ENCODE measurements around the gene GDPD5.

GDPD5 gene

GRCh38 chr11:75463106-75463774 is 62.5 kb downstream of the GDPD5 start:
- no peak overlapping the region for H3K9ac ChIP-seq (ENCODE audit: low read length)
- no peaks in the 10 kb centered on the region for H3K79me1 ChIP-seq (replicated peaks; ENCODE audit: low read length, poor library complexity, severe bottlenecking)
- no peak overlapping the region for H3K23ac ChIP-seq (ENCODE audit: low read length in 2 of 2)
- H2AK5ac ChIP-seq (ENCODE audit: low read length, severe bottlenecking), result no peak overlapping the region
- H2BK12ac ChIP-seq (ENCODE audit: low read length in 2 of 2), result no peak overlapping the region
- H2BK5ac ChIP-seq (ENCODE audit: low read depth, low read length, poor library complexity, severe bottlenecking), result no peak overlapping the region
- no peaks in the 10 kb centered on the region for H3K27me3 ChIP-seq (ENCODE audit: control insufficient read depth in 1 of 2, insufficient read depth in 1 of 2, low read length in 2 of 2)
- H3K4ac ChIP-seq (ENCODE audit: low read depth in 1 of 2, low read length in 2 of 2), result no peak overlapping the region
- no peak overlapping the region for H3K27ac ChIP-seq (ENCODE audit: low read length, poor library complexity, severe bottlenecking)
- DNase-seq, result no peak
- no peak overlapping the region for H2AFZ ChIP-seq (ENCODE audit: low read depth, low read length)
- H3K9me3 ChIP-seq (ENCODE audit: control insufficient read depth, low read length), result no peaks in the 10 kb centered on the region
- no peak overlapping the region for H2BK15ac ChIP-seq (ENCODE audit: low read depth, poor library complexity, severe bottlenecking)
- H3K18ac ChIP-seq (ENCODE audit: low read depth in 1 of 2, low read length in 2 of 2), result no peak overlapping the region
- H4K91ac ChIP-seq (ENCODE audit: low read length), result no peak overlapping the region
- 62% methylated on average over 10 of the region's 11 CpGs for WGBS
- peaks cover 28% of the 10 kb centered on the region for H3K4me1 ChIP-seq (ENCODE audit: control insufficient read depth, insufficient read depth, low read depth, low read length)
- no peak overlapping the region for H3K4me3 ChIP-seq (ENCODE audit: insufficient read depth in 1 of 2, low read depth in 1 of 2, low read length in 2 of 2)
- no peak overlapping the region for H3K4me2 ChIP-seq (ENCODE audit: low read length, poor library complexity, severe bottlenecking)
- no peak overlapping the region for H4K8ac ChIP-seq (ENCODE audit: low read length)
- H2BK120ac ChIP-seq (ENCODE audit: low read depth, low read length), result no peak overlapping the region
- no peak overlapping the region for H3K14ac ChIP-seq (ENCODE audit: low read length in 2 of 2)
- no peaks in the 10 kb centered on the region for H3K36me3 ChIP-seq (ENCODE audit: control insufficient read depth in 1 of 2, insufficient read depth in 2 of 2, low read depth in 1 of 2, low read length in 2 of 2)

- H3K4ac ChIP-seq (ENCODE audit: low read depth in 1 of 2, low read length in 2 of 2), result no peak overlapping the region
- H3K36me3 ChIP-seq (ENCODE audit: control insufficient read depth in 1 of 2, insufficient read depth in 2 of 2, low read depth in 1 of 2, low read length in 2 of 2), result no peaks in the 10 kb centered on the region
- no peak overlapping the region for H4K8ac ChIP-seq (ENCODE audit: low read length)
- no peak overlapping the region for H2BK15ac ChIP-seq (ENCODE audit: low read depth, poor library complexity, severe bottlenecking)
- no peaks in the 10 kb centered on the region for H3K79me1 ChIP-seq (replicated peaks; ENCODE audit: low read length, poor library complexity, severe bottlenecking)
- no peak overlapping the region for H3K4me3 ChIP-seq (ENCODE audit: insufficient read depth in 1 of 2, low read depth in 1 of 2, low read length in 2 of 2)
- H3K14ac ChIP-seq (ENCODE audit: low read length in 2 of 2), result no peak overlapping the region
- peaks cover 26% of the 10 kb centered on the region for H3K4me1 ChIP-seq (ENCODE audit: control insufficient read depth, insufficient read depth, low read depth, low read length)
- H3K9ac ChIP-seq (ENCODE audit: low read length), result no peak overlapping the region
- H3K23ac ChIP-seq (ENCODE audit: low read length in 2 of 2), result no peak overlapping the region
- H2AFZ ChIP-seq (ENCODE audit: low read depth, low read length), result no peak overlapping the region
- no peaks in the 10 kb centered on the region for H3K9me3 ChIP-seq (ENCODE audit: control insufficient read depth, low read length)
- no peak for DNase-seq
- 75% methylated on average over 5 of the region's 5 CpGs for WGBS
- H3K27me3 ChIP-seq (ENCODE audit: control insufficient read depth in 1 of 2, insufficient read depth in 1 of 2, low read length in 2 of 2), result no peaks in the 10 kb centered on the region
- H2BK5ac ChIP-seq (ENCODE audit: low read depth, low read length, poor library complexity, severe bottlenecking), result no peak overlapping the region
- H4K91ac ChIP-seq (ENCODE audit: low read length), result no peak overlapping the region
- H2AK5ac ChIP-seq (ENCODE audit: low read length, severe bottlenecking), result no peak overlapping the region
- H2BK12ac ChIP-seq (ENCODE audit: low read length in 2 of 2), result no peak overlapping the region
- no peak overlapping the region for H3K18ac ChIP-seq (ENCODE audit: low read depth in 1 of 2, low read length in 2 of 2)
- no peak overlapping the region for H3K4me2 ChIP-seq (ENCODE audit: low read length, poor library complexity, severe bottlenecking)
- no peak overlapping the region for H3K27ac ChIP-seq (ENCODE audit: low read length, poor library complexity, severe bottlenecking)
- H2BK120ac ChIP-seq (ENCODE audit: low read depth, low read length), result no peak overlapping the region
Observed at GRCh38 chr11:75462117-75462653, 63.6 kb downstream of the GDPD5 start.

- Histone ChIP-seq H2BK15ac (ENCODE audit: low read depth, poor library complexity, severe bottlenecking) (no peak overlapping the region), H3K14ac (ENCODE audit: low read length in 2 of 2) (no peak overlapping the region), H3K23ac (ENCODE audit: low read length in 2 of 2) (no peak overlapping the region), H3K4ac (ENCODE audit: low read depth in 1 of 2, low read length in 2 of 2) (no peak overlapping the region), H3K27me3 (ENCODE audit: control insufficient read depth in 1 of 2, insufficient read depth in 1 of 2, low read length in 2 of 2) (peaks cover 0 to under 1% of the 10 kb centered on the region in 2 experiments), H3K4me2 (ENCODE audit: low read length, poor library complexity, severe bottlenecking) (no peak overlapping the region), H4K91ac (ENCODE audit: low read length) (no peak overlapping the region), H4K8ac (ENCODE audit: low read length) (no peak overlapping the region), H3K4me3 (ENCODE audit: insufficient read depth in 1 of 2, low read depth in 1 of 2, low read length in 2 of 2) (no peak overlapping the region), H2BK5ac (ENCODE audit: low read depth, low read length, poor library complexity, severe bottlenecking) (no peak overlapping the region), H3K36me3 (ENCODE audit: control insufficient read depth in 1 of 2, insufficient read depth in 2 of 2, low read depth in 1 of 2, low read length in 2 of 2) (no peaks in the 10 kb centered on the region), H3K4me1 (ENCODE audit: control insufficient read depth, insufficient read depth, low read depth, low read length) (peaks cover 20% of the 10 kb centered on the region), H2AFZ (ENCODE audit: low read depth, low read length) (no peak overlapping the region), H3K18ac (ENCODE audit: low read depth in 1 of 2, low read length in 2 of 2) (no peak overlapping the region), H2BK12ac (ENCODE audit: low read length in 2 of 2) (no peak overlapping the region), H3K27ac (ENCODE audit: low read length, poor library complexity, severe bottlenecking) (no peak overlapping the region), H2AK5ac (ENCODE audit: low read length, severe bottlenecking) (no peak overlapping the region), H3K9me3 (ENCODE audit: control insufficient read depth, low read length) (no peaks in the 10 kb centered on the region), H2BK120ac (ENCODE audit: low read depth, low read length) (no peak overlapping the region), H3K79me1 (replicated peaks; ENCODE audit: low read length, poor library complexity, severe bottlenecking) (no peaks in the 10 kb centered on the region), H3K9ac (ENCODE audit: low read length) (no peak overlapping the region)
- DNase-seq, result no peak
- whole genome bisulfite sequencing, result 93% methylated on average over 6 of the region's 6 CpGs
Observed at GRCh38 chr11:75461151-75461550, 64.6 kb downstream of the GDPD5 start.

- DNase-seq, result no peak
- H3K18ac ChIP-seq (ENCODE audit: low read depth in 1 of 2, low read length in 2 of 2), result no peak overlapping the region
- no peak overlapping the region for H4K8ac ChIP-seq (ENCODE audit: low read length)
- H2BK120ac ChIP-seq (ENCODE audit: low read depth, low read length), result no peak overlapping the region
- H3K23ac ChIP-seq (ENCODE audit: low read length in 2 of 2), result no peak overlapping the region
- H2BK15ac ChIP-seq (ENCODE audit: low read depth, poor library complexity, severe bottlenecking), result no peak overlapping the region
- H3K4ac ChIP-seq (ENCODE audit: low read depth in 1 of 2, low read length in 2 of 2), result no peak overlapping the region
- no peak overlapping the region for H3K27ac ChIP-seq (ENCODE audit: low read length, poor library complexity, severe bottlenecking)
- no peak overlapping the region for H2AFZ ChIP-seq (ENCODE audit: low read depth, low read length)
- no peak overlapping the region for H3K9ac ChIP-seq (ENCODE audit: low read length)
- peaks cover 5% of the 10 kb centered on the region for H3K4me1 ChIP-seq (ENCODE audit: control insufficient read depth, insufficient read depth, low read depth, low read length)
- no peak overlapping the region for H4K91ac ChIP-seq (ENCODE audit: low read length)
- 93% methylated on average over 14 of the region's 14 CpGs for WGBS
- H2AK5ac ChIP-seq (ENCODE audit: low read length, severe bottlenecking), result no peak overlapping the region
- no peak overlapping the region for H2BK5ac ChIP-seq (ENCODE audit: low read depth, low read length, poor library complexity, severe bottlenecking)
- no peak overlapping the region for H3K4me2 ChIP-seq (ENCODE audit: low read length, poor library complexity, severe bottlenecking)
- H3K4me3 ChIP-seq (ENCODE audit: insufficient read depth in 1 of 2, low read depth in 1 of 2, low read length in 2 of 2), result no peak overlapping the region
- H2BK12ac ChIP-seq (ENCODE audit: low read length in 2 of 2), result no peak overlapping the region
- H3K14ac ChIP-seq (ENCODE audit: low read length in 2 of 2), result no peak overlapping the region
- H3K79me1 ChIP-seq (replicated peaks; ENCODE audit: low read length, poor library complexity, severe bottlenecking), result no peaks in the 10 kb centered on the region
- H3K27me3 ChIP-seq (ENCODE audit: control insufficient read depth in 1 of 2, insufficient read depth in 1 of 2, low read length in 2 of 2), result peaks cover 0 to 9% of the 10 kb centered on the region in 2 experiments
- no peaks in the 10 kb centered on the region for H3K9me3 ChIP-seq (ENCODE audit: control insufficient read depth, low read length)
- H3K36me3 ChIP-seq (ENCODE audit: control insufficient read depth in 1 of 2, insufficient read depth in 2 of 2, low read depth in 1 of 2, low read length in 2 of 2), result no peaks in the 10 kb centered on the region
Observed at GRCh38 chr11:75456596-75457183, 69.1 kb downstream of the GDPD5 start.
